ENCODE measurements around the gene MRE11.
"Not testable (repeated sequence)": the region's sequence is repeated elsewhere in the genome, so short reads cannot be mapped to it uniquely, and the experiment has no call there.

The MRE11 gene

GRCh38 chr11:94506513-94506912, 12.9 kb upstream of the MRE11 start:
- not testable (repeated sequence) for DNase-seq (ENCODE audit: low spot score)

GRCh38 chr11:94504689-94505293, 11.1 kb upstream of the MRE11 start:
- DNase-seq (ENCODE audit: low spot score): peak; percentile 48

GRCh38 chr11:94501522-94501921, 7.9 kb upstream of the MRE11 start:
- no peak for DNase-seq (ENCODE audit: low spot score)

- DNase-seq (ENCODE audit: low spot score): no peak
Measured at GRCh38 chr11:94500181-94500580, 6.5 kb upstream of the MRE11 start.

DNA sequence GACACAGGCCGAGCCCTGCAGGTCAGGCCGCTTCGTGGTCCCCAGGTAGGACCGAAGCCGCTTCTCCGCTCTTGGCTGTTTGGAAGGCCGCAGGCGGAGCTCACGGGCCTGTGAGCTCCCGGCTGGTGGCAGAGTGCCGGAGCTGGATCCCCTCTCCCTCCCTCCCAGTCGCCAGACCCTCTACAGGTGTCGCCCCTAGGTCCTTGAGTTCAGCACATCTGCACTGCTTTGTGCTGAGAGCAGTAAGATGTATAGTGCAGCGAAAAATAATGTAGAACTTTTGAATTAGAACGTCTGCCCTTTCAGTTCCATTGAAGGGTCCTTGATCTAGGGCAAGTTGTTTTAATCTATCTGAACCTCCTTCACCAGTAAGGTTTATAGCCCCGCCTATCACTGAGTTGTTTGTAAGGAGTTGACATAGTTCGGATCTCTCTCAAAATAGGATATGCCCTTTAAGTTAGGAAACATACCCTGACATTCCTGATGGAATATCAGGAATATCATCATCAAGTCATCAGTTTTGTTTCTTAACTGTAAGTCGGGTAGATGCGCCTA, 559 bp upstream of the MRE11 start:
- DNase-seq (ENCODE audit: low spot score): peak; percentile 21

DNA sequence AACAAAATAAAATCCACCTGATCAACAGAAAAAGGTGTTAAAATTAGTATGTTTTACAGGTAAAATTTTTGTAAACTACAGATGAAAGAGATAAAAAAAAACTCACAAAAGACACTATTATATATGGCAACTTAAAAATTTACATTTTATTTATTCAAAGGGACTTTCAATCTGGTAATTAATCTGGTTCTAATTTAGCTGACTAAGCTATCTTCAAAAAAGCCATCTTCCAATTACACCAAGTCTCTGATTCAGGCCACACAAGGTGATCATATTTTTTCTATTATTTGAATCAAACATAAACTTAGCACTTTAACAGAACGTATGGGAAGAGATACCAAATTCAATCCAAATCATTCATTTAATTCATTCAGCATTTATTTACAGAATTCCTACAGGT, 7.6 kb downstream of the MRE11 start:
- DNase-seq (ENCODE audit: low spot score): no peak

- no peak for DNase-seq (ENCODE audit: low spot score)
Measured at GRCh38 chr11:94481342-94481741, 12.3 kb downstream of the MRE11 start.

- no peak for DNase-seq (ENCODE audit: low spot score)
Measured at GRCh38 chr11:94477624-94478023, 16.0 kb downstream of the MRE11 start.

- no peak for DNase-seq (ENCODE audit: low spot score)
Measured at GRCh38 chr11:94472916-94473799, 20.5 kb downstream of the MRE11 start.

GRCh38 chr11:94469416-94469815, 24.2 kb downstream of the MRE11 start:
- no peak for DNase-seq (ENCODE audit: low spot score)

DNA sequence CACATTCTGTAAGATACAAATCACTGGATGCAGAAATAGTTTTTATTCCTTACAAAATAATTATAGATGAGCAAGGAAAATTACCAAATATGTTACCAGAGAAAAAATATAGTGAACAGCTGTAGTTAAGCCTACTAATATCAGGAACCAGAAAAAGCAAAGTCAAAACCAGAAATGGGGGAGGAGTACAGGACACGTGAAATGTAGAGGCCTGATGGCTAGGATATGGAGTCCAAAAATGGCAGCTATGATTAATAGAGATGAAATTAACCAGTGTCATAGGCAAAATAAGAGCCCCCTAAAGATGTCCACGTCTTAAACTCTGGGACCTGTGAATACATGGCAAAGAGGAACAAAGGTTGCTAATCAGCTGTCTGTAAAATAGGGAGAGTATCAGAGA, 34.1 kb downstream of the MRE11 start:
- DNase-seq (ENCODE audit: low spot score): no peak

GRCh38 chr11:94457118-94458029, 36.3 kb downstream of the MRE11 start:
- DNase-seq (ENCODE audit: low spot score): no peak

DNA sequence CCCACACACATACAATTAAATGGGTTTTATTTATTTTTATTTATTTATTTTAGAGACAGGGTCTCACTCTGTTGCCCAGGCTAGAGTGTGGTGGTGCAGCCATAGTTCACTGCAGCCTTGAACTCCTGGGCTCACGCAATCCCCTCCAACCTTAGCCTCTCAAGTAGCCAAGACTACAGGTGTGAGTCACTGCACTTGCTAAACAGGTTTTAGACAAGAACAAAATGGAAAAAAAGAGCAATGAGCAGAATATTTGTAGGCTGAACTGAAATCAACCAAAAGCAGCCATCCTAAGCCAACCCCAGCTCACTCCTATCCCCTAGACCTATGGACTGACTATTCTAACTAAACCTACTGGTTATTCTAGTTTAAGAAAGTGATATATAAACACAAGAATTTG, 37.8 kb downstream of the MRE11 start:
- no peak for DNase-seq (ENCODE audit: low spot score)

GRCh38 chr11:94454301-94454700, 39.3 kb downstream of the MRE11 start:
- DNase-seq (ENCODE audit: low spot score): no peak

DNA sequence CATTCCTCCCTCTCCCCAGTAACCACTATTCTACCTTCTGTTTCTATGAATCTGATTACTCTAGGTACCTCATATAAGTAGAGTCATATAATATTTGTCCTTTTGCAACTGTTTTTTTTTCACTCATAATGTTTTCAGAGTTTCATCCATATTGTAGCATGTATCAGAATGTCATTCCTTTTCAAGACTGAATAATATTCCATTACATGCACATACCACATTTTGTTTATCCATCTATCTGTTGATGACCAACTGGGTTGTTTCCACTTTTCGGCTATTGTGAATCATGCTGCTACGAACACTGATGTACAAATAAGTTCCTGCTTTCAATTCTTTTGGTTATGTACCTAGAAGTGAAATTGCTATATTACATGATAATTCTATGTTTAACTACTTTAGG, 40.7 kb downstream of the MRE11 start:
- no peak for DNase-seq (ENCODE audit: low spot score)

DNA sequence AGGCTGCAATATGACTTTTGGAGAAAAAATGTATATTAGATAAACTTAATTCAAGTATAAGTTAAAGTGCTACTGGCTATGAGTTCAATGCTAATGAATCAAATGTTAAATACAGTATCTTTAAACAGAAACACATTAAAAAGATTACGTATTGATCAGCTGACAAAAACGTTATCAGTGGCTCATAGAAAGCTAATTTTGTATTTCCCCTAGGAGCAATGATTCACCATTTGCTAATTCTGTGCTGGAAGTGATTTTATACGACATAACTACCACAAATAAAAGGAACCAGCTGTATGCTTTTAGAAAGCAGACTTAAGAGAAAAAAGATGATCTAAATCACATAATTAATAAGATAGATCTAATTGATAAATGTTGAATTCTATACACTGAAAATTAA, 43.6 kb downstream of the MRE11 start:
- no peak for DNase-seq (ENCODE audit: low spot score)

GRCh38 chr11:94449437-94449836, 44.2 kb downstream of the MRE11 start:
- DNase-seq (ENCODE audit: low spot score): no peak

GRCh38 chr11:94449029-94449428, 44.6 kb downstream of the MRE11 start:
- DNase-seq (ENCODE audit: low spot score): no peak

GRCh38 chr11:94447149-94447548, 46.5 kb downstream of the MRE11 start:
- no peak for DNase-seq (ENCODE audit: low spot score)

GRCh38 chr11:94445641-94446040, 48.0 kb downstream of the MRE11 start:
- no peak for DNase-seq (ENCODE audit: low spot score)

DNA sequence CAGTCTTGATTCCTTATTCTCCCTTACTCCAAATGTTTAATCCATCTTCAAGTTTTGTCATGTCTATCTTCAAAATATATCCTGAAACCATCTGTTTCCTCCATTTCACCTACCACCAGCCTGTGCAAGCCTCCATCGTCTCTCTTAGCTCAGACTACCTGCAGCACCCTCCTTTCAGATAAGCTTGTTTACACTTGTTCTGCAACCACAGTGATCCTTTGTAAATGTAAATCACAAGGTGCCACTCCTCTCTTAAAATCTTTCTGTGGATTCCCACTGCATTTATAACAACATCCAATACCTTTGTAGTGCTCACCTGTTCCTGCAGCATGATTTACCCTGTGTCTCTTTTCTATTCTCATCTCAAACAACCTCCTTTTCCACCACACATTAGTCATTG, 60.6 kb downstream of the MRE11 start:
- DNase-seq (ENCODE audit: low spot score): no peak

DNA sequence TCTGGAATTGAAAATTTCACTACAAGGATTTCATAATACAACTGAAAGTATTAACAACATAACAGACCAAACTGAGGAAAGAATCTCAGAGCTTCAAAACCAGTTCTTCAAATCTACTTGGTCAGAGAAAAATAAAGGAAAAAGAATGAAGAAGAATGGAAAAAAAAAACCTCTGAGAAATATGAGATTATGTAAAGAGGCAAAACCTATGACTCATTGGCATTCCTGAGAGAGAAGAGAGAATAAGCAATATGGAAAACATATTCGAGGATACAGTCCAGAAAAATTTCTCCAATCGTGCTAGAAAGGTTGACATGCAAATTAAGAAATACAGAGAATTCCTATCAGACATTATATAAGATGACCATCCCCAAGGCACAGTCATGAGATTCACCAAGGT, 69.0 kb downstream of the MRE11 start:
- no peak for DNase-seq (ENCODE audit: low spot score)
